DND-41 (cell line): ENCODE results near the gene APOL6.

Source experiments
- EZH2 ChIP-seq: IDR thresholded peaks from 3 replicates; pipeline ENCODE4 v1.6.1; 2012; ENCODE audit warnings: borderline replicate concordance, low read depth, mild to moderate bottlenecking, moderate library complexity, low read length, inconsistent platforms; ENCODE audit not compliant: severe bottlenecking
- TF ChIP-seq, protein P1 (sequence below): IDR thresholded peaks from 2 replicates; pipeline ENCODE4 v1.5.1; 2012; ENCODE audit warnings: borderline replicate concordance, low read length, moderate library complexity, mild to moderate bottlenecking; ENCODE audit not compliant: poor library complexity, severe bottlenecking; ENCODE audit errors: extremely low read depth

- TF ChIP-seq EZH2: no peak
- TF ChIP-seq, protein P1, sequence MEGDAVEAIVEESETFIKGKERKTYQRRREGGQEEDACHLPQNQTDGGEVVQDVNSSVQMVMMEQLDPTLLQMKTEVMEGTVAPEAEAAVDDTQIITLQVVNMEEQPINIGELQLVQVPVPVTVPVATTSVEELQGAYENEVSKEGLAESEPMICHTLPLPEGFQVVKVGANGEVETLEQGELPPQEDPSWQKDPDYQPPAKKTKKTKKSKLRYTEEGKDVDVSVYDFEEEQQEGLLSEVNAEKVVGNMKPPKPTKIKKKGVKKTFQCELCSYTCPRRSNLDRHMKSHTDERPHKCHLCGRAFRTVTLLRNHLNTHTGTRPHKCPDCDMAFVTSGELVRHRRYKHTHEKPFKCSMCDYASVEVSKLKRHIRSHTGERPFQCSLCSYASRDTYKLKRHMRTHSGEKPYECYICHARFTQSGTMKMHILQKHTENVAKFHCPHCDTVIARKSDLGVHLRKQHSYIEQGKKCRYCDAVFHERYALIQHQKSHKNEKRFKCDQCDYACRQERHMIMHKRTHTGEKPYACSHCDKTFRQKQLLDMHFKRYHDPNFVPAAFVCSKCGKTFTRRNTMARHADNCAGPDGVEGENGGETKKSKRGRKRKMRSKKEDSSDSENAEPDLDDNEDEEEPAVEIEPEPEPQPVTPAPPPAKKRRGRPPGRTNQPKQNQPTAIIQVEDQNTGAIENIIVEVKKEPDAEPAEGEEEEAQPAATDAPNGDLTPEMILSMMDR: no peak
Observed at GRCh38 chr22:35663371-35663770, 15.1 kb downstream of the APOL6 start.
